ENCODE data around the gene THAP11. TPM values are rescaled to one million over a fixed set of nuclear protein-coding genes. Genes with fewer than 3 reads are reported as not detected.

Gene THAP11
- total and polyA plus RNA-seq, 10 donors: 19.9 to 80.7 (median 31.9) TPM

GRCh38 chr16:67853670-67854069, 11.6 kb downstream of the THAP11 start:
- DNase-seq: no peak
- Histone ChIP-seq H3K4me1 (peaks cover 0 to 83% (median 31%) of the 10 kb centered on the region in 6 donors), H3K27me3 (replicated peaks in 1 of 7) (no peaks in the 10 kb centered on the region), H3K27ac (no peak overlapping the region), H3K36me3 (peaks cover 0 to 27% (median 0%) of the 10 kb centered on the region in 6 donors), H3K4me3 (no peak overlapping the region), H3K9me3 (no peaks in the 10 kb centered on the region)
- 94 to 100% (median 95%) methylated on average over 3 of the region's 3 CpGs for WGBS, 5 donors
- no peak for TF ChIP-seq POLR2AphosphoS5 (IDR thresholded peaks at IDR 0.05)
- TF ChIP-seq CTCF (IDR thresholded peaks at IDR 0.05 in 8 of 11, conservative IDR thresholded peaks at IDR 0.05 in 3 of 11): no peak
- TF ChIP-seq POLR2A (IDR thresholded peaks at IDR 0.05): no peak
- intact Hi-C loops (cut with DNase I; ENCODE audit: low total_unique reads): no loop called here

GRCh38 chr16:67855789-67856188, 13.7 kb downstream of the THAP11 start:
- Histone ChIP-seq H3K36me3 (peaks cover 0 to 20% (median 6%) of the 10 kb centered on the region in 6 donors), H3K4me3 (no peak overlapping the region), H3K27me3 (replicated peaks in 1 of 7) (no peaks in the 10 kb centered on the region), H3K27ac (no peak overlapping the region), H3K9me3 (no peaks in the 10 kb centered on the region), H3K4me1 (peaks cover 0 to 65% (median 20%) of the 10 kb centered on the region in 6 donors)
- intact Hi-C loops (cut with DNase I; ENCODE audit: low total_unique reads): no loop called here
- 76 to 84% (median 81%) methylated on average over 10 of the region's 10 CpGs for WGBS, 5 donors
- no peak for DNase-seq
- TF ChIP-seq CTCF (IDR thresholded peaks at IDR 0.05 in 8 of 11, conservative IDR thresholded peaks at IDR 0.05 in 3 of 11) (no peak), POLR2A (IDR thresholded peaks at IDR 0.05) (no peak), POLR2AphosphoS5 (IDR thresholded peaks at IDR 0.05) (no peak)

- H3K4me1 ChIP-seq: peaks cover 0 to 52% (median 20%) of the 10 kb centered on the region in 6 donors
- no peak for DNase-seq
- H3K27ac ChIP-seq: peak overlapping the region in 2 of 8 donors; percentile 19 to 45
- H3K27me3 ChIP-seq (replicated peaks in 1 of 7): no peaks in the 10 kb centered on the region
- peaks cover 0 to 29% (median 11%) of the 10 kb centered on the region in 6 donors for H3K36me3 ChIP-seq
- TF ChIP-seq CTCF (IDR thresholded peaks at IDR 0.05 in 8 of 11, conservative IDR thresholded peaks at IDR 0.05 in 3 of 11): no peak
- no peak for TF ChIP-seq POLR2A (IDR thresholded peaks at IDR 0.05)
- TF ChIP-seq POLR2AphosphoS5 (IDR thresholded peaks at IDR 0.05): no peak
- 89 to 98% (median 94%) methylated on average over 4 to 5 of the region's 5 CpGs for WGBS, 5 donors
- no peaks in the 10 kb centered on the region for H3K9me3 ChIP-seq
- intact Hi-C loops (cut with DNase I; ENCODE audit: low total_unique reads): no loop called here
- H3K4me3 ChIP-seq: no peak overlapping the region
Measured at GRCh38 chr16:67856927-67857546, 14.9 kb downstream of the THAP11 start.

- peaks cover 0 to 34% (median 11%) of the 10 kb centered on the region in 6 donors for H3K36me3 ChIP-seq
- H3K27ac ChIP-seq: peak overlapping the region in 3 of 8 donors; percentile 7 to 45 (median 29)
- 73 to 92% (median 89%) methylated on average over 3 of the region's 3 CpGs for WGBS, 5 donors
- intact Hi-C loops (cut with DNase I; ENCODE audit: low total_unique reads): no loop called here
- no peaks in the 10 kb centered on the region for H3K27me3 ChIP-seq (replicated peaks in 1 of 7)
- no peak for DNase-seq
- peaks cover 0 to 48% (median 20%) of the 10 kb centered on the region in 6 donors for H3K4me1 ChIP-seq
- TF ChIP-seq CTCF (IDR thresholded peaks at IDR 0.05 in 8 of 11, conservative IDR thresholded peaks at IDR 0.05 in 3 of 11): no peak
- no peak for TF ChIP-seq POLR2AphosphoS5 (IDR thresholded peaks at IDR 0.05)
- TF ChIP-seq POLR2A (IDR thresholded peaks at IDR 0.05): no peak
- H3K9me3 ChIP-seq: no peaks in the 10 kb centered on the region
- H3K4me3 ChIP-seq: no peak overlapping the region
Measured at GRCh38 chr16:67857547-67858233, 15.6 kb downstream of the THAP11 start.

Data from spleen (tissue), 11 donors.